DLD1 (cell line): ENCODE measurements around the gene GPR137C.
"Not testable (repeated sequence)": the region's sequence is repeated elsewhere in the genome, so short reads cannot be mapped to it uniquely, and the experiment has no call there.

Source experiments
- in situ Hi-C: cut with HindIII; loops from 2 replicates; pipeline ENCODE4 v1.10.0; 2017; ENCODE audit warnings: low sequenced_read_pairs

GPR137C gene

GRCh38 chr14:52563120-52563519 lies 10.5 kb downstream of the GPR137C start:
- in situ Hi-C loops = no loop called here

GRCh38 chr14:52568454-52568853 lies 15.8 kb downstream of the GPR137C start:
- in situ Hi-C loops = not testable (repeated sequence)

- in situ Hi-C loops = no loop called here
Observed at GRCh38 chr14:52575858-52576257, 23.2 kb downstream of the GPR137C start.

GRCh38 chr14:52583544-52583943 lies 30.9 kb downstream of the GPR137C start:
- in situ Hi-C loops = no loop called here

GRCh38 chr14:52589646-52590045 lies 37.0 kb downstream of the GPR137C start:
- in situ Hi-C loops = no loop called here

DNA sequence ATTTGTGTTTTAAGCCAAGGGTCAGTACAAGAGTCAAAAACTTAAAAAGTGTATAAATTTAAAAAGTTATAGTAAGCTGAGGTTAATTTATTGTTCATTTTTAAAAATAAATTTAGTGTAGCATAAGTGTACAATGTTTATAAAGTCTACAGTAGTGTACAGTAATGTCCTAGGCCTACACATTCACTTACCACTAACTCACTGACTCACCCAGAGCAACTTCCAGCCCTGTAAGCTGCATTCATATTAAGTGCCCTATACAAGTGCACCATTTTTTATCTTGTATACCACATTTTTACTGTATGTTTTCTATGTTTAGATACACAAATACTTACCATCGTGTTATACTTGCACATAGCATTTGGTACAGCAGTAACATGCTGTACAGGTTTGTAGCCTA lies 37.7 kb downstream of the GPR137C start:
- in situ Hi-C loops = no loop called here

DNA sequence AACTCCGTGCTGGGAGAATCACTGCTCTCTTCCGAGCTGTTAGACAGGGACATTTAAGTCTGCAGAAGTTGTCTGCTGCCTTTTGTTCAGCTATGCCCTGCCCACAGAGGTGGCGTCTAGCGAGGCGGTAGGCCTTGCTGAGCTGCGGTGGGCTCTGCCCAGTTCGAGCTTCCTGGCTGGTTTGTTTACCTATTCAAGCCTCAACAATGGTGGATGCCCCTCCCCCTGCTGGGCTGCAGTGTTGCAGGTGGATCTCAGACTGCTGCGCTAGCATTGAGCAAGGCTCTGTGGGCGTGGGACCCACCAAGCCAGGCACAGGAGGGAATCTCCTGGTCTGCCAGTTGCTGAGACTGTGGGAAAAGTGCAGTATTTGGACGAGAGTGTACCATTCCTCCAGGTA lies 43.7 kb downstream of the GPR137C start:
- in situ Hi-C loops = no loop called here

DNA sequence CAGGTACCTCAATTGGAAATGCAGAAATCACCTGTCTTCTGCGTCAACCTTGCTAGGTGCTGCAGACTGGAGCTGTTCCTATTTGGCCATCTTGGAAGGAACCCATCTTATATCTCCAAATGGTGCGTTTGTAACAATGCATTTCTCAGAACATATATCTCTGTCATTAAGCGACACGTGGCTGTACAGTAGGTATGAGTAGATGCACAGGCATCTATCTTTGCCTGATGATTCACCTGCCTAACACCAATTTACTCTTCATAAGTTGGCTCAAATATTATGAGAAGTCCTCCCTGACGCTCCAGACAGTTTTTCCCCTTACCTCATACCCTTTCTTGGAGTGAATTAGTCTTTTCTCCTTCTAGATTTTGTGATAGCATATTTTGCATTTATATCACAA lies 44.2 kb downstream of the GPR137C start:
- in situ Hi-C loops = no loop called here

DNA sequence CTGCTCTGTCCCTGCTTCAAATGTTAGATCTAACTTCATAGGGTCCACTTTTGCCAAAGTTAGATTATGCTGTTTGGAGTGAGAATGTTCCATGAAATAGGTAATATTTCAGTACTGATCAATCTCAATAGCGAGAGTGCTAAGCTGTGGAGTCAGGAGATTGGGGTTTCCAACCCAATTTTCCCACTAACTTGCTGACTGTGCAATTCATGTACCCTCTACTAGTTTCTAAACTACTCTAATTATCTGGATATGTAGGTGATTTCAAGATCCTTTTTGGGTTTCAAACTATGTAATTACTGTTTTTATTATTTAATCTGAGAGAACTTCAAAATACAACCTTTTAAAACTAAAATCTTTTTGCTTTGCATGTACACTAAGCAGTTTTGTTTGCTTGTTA lies 45.9 kb downstream of the GPR137C start:
- in situ Hi-C loops = no loop called here

GRCh38 chr14:52599974-52600373 lies 47.3 kb downstream of the GPR137C start:
- in situ Hi-C loops = no loop called here

DNA sequence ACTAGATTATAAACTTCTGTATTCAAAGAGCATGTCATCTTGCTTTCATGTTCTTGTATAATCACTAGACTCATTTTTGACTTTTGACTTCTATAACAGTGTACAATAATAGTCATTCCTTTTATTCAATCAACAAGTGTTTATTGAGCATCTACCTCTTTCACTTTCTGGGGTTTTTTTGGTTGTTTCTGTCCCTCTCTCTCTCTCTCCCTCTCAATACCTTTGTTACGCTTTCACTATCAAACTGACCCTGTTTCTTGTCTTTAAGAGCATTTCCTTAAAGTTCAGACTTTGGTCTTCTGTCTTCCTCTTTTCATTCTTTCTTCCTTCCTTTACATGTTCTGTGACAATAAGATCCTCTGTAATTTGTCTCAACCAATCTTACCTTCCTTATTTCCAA lies 49.5 kb downstream of the GPR137C start:
- in situ Hi-C loops = no loop called here

GRCh38 chr14:52607061-52607460 lies 54.4 kb downstream of the GPR137C start:
- in situ Hi-C loops = no loop called here

DNA sequence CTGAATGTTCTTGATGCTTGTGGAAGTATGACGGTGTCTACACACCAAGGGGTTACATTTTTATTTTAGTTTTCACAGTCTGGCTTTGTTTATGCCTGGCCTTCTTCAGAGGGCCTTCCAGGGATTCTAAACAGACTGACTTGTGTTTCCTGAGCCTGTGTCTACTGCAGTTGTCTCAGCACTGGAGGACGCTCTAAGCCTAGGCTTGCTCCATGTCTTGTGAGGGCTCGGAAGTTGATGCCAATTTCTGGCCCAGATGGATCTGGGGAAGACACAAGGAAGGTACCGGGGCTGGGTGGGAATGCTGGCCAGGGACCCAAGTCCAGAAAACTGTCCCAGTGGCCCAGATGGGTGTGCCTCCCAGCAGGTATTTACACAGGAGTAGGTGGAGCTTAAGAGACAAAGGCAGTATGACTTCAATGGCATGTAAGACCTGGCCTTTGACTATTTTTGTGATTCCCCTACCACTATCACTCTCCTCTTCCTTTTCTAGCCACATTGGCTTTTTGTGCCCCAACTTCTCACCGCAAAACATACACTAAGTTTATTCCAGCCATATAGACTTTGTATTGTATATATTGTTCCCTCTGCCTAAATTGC lies 56.9 kb downstream of the GPR137C start:
- in situ Hi-C loops = no loop called here

DNA sequence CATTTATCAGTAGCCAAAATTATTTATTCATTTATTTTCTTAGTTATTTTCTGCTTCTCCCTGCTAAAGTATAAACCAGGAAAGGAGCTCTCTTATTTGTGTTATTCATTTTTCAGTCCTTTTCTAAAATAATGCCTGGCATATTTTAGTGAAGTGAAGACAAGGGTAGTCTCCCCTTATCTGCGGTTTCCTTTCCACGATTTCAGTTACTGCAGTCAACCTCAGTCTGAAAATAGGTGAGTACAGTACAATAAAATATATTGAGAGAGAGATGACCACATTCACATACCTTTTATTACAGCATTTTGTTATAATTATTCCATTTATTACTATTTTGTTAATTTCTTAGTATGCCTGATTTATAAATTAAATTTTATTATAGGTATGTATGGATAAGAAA lies 57.6 kb downstream of the GPR137C start:
- in situ Hi-C loops = no loop called here

DNA sequence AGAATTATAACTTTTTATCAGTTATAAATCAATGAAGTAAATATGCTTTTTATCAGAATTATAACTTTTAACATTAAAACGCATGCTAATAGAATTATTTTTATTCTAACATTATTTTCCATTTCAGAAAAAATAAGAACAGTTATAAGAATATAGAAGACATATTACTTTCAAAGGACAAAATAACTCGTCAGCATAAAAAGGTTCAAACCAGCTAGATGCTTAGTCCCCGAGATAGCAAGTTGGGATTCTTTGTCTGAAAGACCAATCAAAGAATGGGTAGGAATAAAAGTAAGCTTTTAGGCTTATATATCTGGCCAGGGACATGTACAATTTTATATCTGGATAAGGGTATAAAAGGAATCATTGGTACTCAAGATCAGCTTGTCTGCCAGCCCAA lies 66.0 kb downstream of the GPR137C start:
- in situ Hi-C loops = no loop called here

DNA sequence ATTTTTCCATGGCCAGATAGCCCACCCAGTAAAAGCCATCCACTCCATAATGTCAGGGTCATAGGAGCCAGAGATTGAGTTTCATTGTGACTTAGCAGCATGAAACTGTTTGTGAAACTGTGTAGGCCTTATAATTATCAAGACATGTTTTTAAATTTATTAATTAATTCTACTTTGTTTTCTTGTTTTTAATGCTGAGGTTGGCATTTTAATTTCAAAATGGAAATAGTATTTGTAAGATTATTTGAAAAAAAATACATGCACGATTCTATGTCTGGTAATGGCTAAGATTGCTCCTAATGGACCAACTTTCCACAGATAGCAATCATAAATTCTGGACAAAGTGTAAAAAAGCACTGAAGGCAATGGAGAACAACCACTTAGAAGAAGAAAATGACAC lies 67.1 kb downstream of the GPR137C start:
- in situ Hi-C loops = no loop called here

- in situ Hi-C loops = no loop called here
Observed at GRCh38 chr14:52640137-52640536, 87.5 kb downstream of the GPR137C start.

- in situ Hi-C loops = no loop called here
Observed at GRCh38 chr14:52641745-52642144, 89.1 kb downstream of the GPR137C start.

DNA sequence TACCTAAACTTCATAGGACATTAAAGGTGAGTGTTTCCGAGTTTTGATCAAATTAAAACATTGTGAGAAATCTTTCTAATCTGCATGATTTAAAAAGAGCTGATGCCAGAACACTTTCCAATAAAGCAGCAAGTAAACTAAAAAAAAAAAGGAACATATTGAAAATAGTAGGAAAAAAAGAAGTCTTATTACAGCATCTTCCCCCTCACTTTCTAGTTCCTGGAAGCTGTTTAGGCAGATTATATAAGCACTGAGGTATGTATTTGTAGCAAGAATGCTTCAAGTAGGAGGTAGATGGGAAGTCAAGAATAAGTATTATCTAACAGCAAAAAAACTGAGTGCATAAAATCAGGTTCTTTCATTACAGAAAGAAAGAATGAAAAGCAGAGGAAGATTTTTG lies 96.9 kb downstream of the GPR137C start:
- in situ Hi-C loops = no loop called here

DNA sequence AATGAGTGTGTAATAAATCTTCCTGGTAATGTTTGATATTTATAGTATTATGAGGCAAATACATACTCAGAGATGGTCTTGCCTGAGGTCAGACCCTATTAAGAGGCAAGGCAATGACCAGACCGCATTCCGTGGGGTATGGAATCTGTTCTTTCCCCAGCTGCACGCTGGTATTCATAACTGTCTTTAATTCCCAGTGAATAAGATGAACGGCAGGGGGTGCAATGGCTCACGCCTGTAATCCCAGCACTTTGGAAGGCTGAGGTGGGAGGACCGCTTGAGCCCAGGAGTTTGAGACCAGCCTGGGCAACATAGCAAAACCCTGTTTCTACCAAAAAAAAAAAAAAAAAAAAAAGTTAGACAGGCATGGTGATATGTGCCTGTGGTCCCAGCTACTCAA lies 98.1 kb downstream of the GPR137C start:
- in situ Hi-C loops = no loop called here

DNA sequence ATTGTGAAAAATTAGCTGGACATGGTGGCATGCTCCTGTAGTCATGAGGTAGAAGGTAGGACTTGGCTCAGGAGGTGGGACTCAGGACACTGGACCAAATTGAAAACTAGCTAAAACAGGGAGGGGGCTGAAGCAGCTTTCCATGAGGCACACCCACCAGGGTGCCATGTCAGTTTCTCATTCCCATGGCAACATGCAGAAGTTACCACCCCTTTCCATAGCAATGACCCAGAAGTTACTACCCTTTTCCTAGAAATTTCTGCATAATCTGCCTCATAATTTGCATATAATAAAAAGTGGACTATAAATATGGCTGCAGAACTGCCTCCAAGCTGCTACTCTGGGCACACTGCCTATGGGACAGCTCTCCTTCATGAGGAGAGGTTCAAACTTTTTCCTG lies 104.3 kb downstream of the GPR137C start:
- in situ Hi-C loops = no loop called here

GRCh38 chr14:52660325-52660724 lies 107.7 kb downstream of the GPR137C start:
- in situ Hi-C loops = no loop called here

DNA sequence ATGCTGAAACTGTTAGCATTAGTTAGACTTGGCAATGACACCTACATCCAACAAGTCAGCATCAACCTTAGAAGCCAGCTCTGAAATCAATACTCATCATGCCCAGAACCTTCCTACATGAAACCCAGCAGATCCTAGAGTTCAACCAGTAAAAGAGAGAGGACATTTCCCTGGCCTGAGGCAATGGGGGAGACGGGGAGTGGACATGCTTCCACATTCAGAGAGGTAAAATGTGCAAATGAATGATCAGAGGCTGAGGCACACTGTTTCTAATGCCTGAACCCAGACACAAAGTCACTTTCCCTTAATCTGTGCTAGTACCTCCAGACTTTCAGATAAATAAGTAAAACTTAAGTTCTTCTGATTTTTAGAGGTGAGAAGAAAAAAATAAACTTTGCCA lies 108.2 kb downstream of the GPR137C start:
- in situ Hi-C loops = no loop called here

DNA sequence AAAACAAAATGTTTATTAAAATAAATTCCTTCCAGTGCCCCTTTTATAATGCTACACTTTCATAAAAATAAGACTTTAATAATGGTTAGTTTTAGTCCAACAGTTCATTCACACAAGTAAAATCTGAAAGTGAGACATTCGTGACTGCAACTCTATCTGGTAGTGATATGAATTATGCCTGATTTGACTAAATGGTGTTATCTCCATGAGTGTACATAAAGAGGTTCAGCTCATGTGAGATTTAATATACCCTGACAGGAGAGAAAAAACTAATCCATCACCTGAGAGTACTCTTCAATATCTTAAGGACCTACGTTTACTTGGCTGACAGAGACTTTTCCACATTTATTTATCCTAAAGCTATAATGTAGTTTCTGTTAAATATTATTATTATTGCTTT lies 108.7 kb downstream of the GPR137C start:
- in situ Hi-C loops = no loop called here
